ENCODE data around the gene AGO3.
A peak's percentile ranks its signal among the peaks of the same experiment; 100 is the strongest.

AGO3 gene

GRCh38 chr1:36089393-36090121 lies 158.7 kb downstream of the AGO3 start:
- TF ChIP-seq JUND (IDR thresholded peaks at IDR 0.05; ENCODE audit: low read depth), result no peak
- in situ Hi-C loops (cut with HindIII; ENCODE audit: low pct_unique_long_range_greater_than_20kb, low sequenced_read_pairs), result no loop called here
- DNase-seq (ENCODE audit: low read depth in 1 of 2, low spot score in 1 of 2), result no peak

GRCh38 chr1:36091141-36091540 lies 160.2 kb downstream of the AGO3 start:
- TF ChIP-seq JUND (IDR thresholded peaks at IDR 0.05; ENCODE audit: low read depth), result no peak
- in situ Hi-C loops (cut with HindIII; ENCODE audit: low pct_unique_long_range_greater_than_20kb, low sequenced_read_pairs), result no loop called here
- DNase-seq (ENCODE audit: low read depth in 1 of 2, low spot score in 1 of 2), result no peak

- no peak for DNase-seq (ENCODE audit: low read depth in 1 of 2, low spot score in 1 of 2)
- in situ Hi-C loops (cut with HindIII; ENCODE audit: low pct_unique_long_range_greater_than_20kb, low sequenced_read_pairs), result no loop called here
- TF ChIP-seq JUND (IDR thresholded peaks at IDR 0.05; ENCODE audit: low read depth), result no peak
These were observed 160.8 kb downstream of the AGO3 start for GRCh38 chr1:36091698-36092097.

GRCh38 chr1:36092166-36092797 lies 161.4 kb downstream of the AGO3 start:
- DNase-seq (ENCODE audit: low read depth in 1 of 2, low spot score in 1 of 2), result no peak
- in situ Hi-C loops (cut with HindIII; ENCODE audit: low pct_unique_long_range_greater_than_20kb, low sequenced_read_pairs), result no loop called here
- no peak for TF ChIP-seq JUND (IDR thresholded peaks at IDR 0.05; ENCODE audit: low read depth)

- DNase-seq (ENCODE audit: low read depth in 1 of 2, low spot score in 1 of 2), result no peak
- TF ChIP-seq JUND (IDR thresholded peaks at IDR 0.05; ENCODE audit: low read depth), result no peak
- in situ Hi-C loops (cut with HindIII; ENCODE audit: low pct_unique_long_range_greater_than_20kb, low sequenced_read_pairs), result no loop called here
These were observed 161.9 kb downstream of the AGO3 start for GRCh38 chr1:36092798-36093185.

GRCh38 chr1:36093226-36093625 lies 162.3 kb downstream of the AGO3 start:
- TF ChIP-seq JUND (IDR thresholded peaks at IDR 0.05; ENCODE audit: low read depth), result no peak
- no peak for DNase-seq (ENCODE audit: low read depth in 1 of 2, low spot score in 1 of 2)
- in situ Hi-C loops (cut with HindIII; ENCODE audit: low pct_unique_long_range_greater_than_20kb, low sequenced_read_pairs), result no loop called here

- in situ Hi-C loops (cut with HindIII; ENCODE audit: low pct_unique_long_range_greater_than_20kb, low sequenced_read_pairs), result no loop called here
- DNase-seq (ENCODE audit: low read depth in 1 of 2, low spot score in 1 of 2), result no peak
- TF ChIP-seq JUND (IDR thresholded peaks at IDR 0.05; ENCODE audit: low read depth), result no peak
These were observed 163.0 kb downstream of the AGO3 start for GRCh38 chr1:36093929-36094328.

- in situ Hi-C loops (cut with HindIII; ENCODE audit: low pct_unique_long_range_greater_than_20kb, low sequenced_read_pairs), result no loop called here
These were observed 163.7 kb downstream of the AGO3 start for GRCh38 chr1:36094621-36095061.

GRCh38 chr1:36095760-36096405 lies 165.0 kb downstream of the AGO3 start:
- DNase-seq (ENCODE audit: low read depth in 1 of 2, low spot score in 1 of 2), result no peak
- in situ Hi-C loops (cut with HindIII; ENCODE audit: low pct_unique_long_range_greater_than_20kb, low sequenced_read_pairs), result no loop called here
- TF ChIP-seq JUND (IDR thresholded peaks at IDR 0.05; ENCODE audit: low read depth), result no peak

More at GRCh38 chr1:36094621-36095061, 163.7 kb downstream of the AGO3 start:
- DNase-seq (ENCODE audit: low read depth in 1 of 2, low spot score in 1 of 2), result no peak
- no peak for TF ChIP-seq JUND (IDR thresholded peaks at IDR 0.05; ENCODE audit: low read depth)

GRCh38 chr1:36096500-36097432 lies 165.9 kb downstream of the AGO3 start:
- in situ Hi-C loops (cut with HindIII; ENCODE audit: low pct_unique_long_range_greater_than_20kb, low sequenced_read_pairs), result no loop called here
- no peak for TF ChIP-seq JUND (IDR thresholded peaks at IDR 0.05; ENCODE audit: low read depth)
- DNase-seq (ENCODE audit: low read depth in 1 of 2, low spot score in 1 of 2), result peak in 1 of 2 experiments; percentile 24

GRCh38 chr1:36097693-36098585 lies 167.0 kb downstream of the AGO3 start:
- no peak for TF ChIP-seq JUND (IDR thresholded peaks at IDR 0.05; ENCODE audit: low read depth)
- in situ Hi-C loops (cut with HindIII; ENCODE audit: low pct_unique_long_range_greater_than_20kb, low sequenced_read_pairs), result no loop called here
- no peak for DNase-seq (ENCODE audit: low read depth in 1 of 2, low spot score in 1 of 2)

Measured in T47D (cell line).